H1 (cell line): ENCODE data around the gene REPS1. TPM values are rescaled to one million over a fixed set of nuclear protein-coding genes. Genes with fewer than 3 reads are reported as not detected.

Experiments
- KDM4A ChIP-seq: IDR thresholded peaks from one replicate; pipeline ENCODE4 v1.7.1; 2012; ENCODE audit warnings: low read depth, mild to moderate bottlenecking, moderate library complexity, low read length, inconsistent platforms; ENCODE audit not compliant: severe bottlenecking
- POLR2AphosphoS5 ChIP-seq: IDR thresholded peaks from 2 replicates; pipeline ENCODE4 v1.6.1; 2011; ENCODE audit warnings: low read depth, low read length
- SP2 ChIP-seq: IDR thresholded peaks from 2 replicates; pipeline ENCODE4 v1.6.1; 2012; ENCODE audit warnings: mild to moderate bottlenecking, low read length, inconsistent platforms
- SRF ChIP-seq: IDR thresholded peaks from 2 replicates; pipeline ENCODE4 v1.6.1; 2011; ENCODE audit warnings: mild to moderate bottlenecking, low read depth, low read length, moderate library complexity
- polyA plus RNA-seq, 7 experiments: library from polyadenylated mRNA; depleted of rRNA in 3 of 7; stranded (reverse) in 5 of 7; unstranded in 2 of 7; fragments of >200 nt in 5 of 7; fragments of 200-250 nt in 2 of 7; gene quantifications; 1 replicate in 5 of 7; 2 replicates in 1 of 7; 4 replicates in 1 of 7; pipeline versions ENCODE4 v1.2.1 to v1.2.3, GENCODE V29; 2011 to 2013; ENCODE audit warnings: missing spikeins in 2 of 7, mixed read lengths in 2 of 7
- total RNA-seq: library from RNA; stranded (reverse); fragmentation: NEBNext Ultra II Directional; extraction: Animal tissue kit (Norgen Biotek cat#: 25700); gene quantifications from 2 replicates; pipeline ENCODE4 v1.2.1, GENCODE V29; 2021

REPS1 gene
- total and polyA plus RNA-seq, 2 of the 8 experiments (the other 6 are each of a cell fraction or from before 2014, with no cell fraction given): 52.1 to 68.9 TPM

- TF ChIP-seq KDM4A: peak; percentile 1
- no peak for TF ChIP-seq SP2
- TF ChIP-seq SRF: peak; percentile 93
- peak; percentile 48; the same call in 1 of the 2 replicates for TF ChIP-seq POLR2AphosphoS5
Measured at GRCh38 chr6:139029470-139030227, 41.6 kb upstream of the REPS1 start (continued).
